GM21381 (cell line): ENCODE measurements around the gene VGLL4.
"Not testable (repeated sequence)": the region's sequence is repeated elsewhere in the genome, so short reads cannot be mapped to it uniquely, and the experiment has no call there.

ENCODE experiments used
- ATAC-seq: cut with Tn5 transposase; IDR thresholded peaks from one replicate; pipeline ENCODE4 v1.9.1; 2021; ENCODE audit warnings: mild to moderate bottlenecking, moderate library complexity; ENCODE audit not compliant: unreplicated experiment

The VGLL4 gene

DNA sequence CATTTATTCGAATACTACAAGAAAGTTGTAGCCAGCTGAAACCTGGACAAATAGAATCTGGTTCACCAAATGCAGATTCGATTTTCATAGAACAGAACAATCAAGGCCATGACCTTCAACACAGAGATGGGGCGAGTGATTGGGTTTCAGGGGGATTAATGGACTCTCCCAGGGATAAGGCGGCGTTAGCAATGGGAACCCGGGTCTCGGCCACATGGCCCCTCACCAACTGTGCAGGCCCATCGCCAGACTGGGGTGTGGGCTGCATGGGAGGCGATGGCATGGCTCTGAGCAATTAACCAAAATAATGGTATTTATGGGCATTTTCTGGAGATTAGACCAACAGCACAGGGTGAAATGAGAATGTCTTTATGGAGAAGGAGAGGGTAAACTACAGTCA, 34.2 kb downstream of the VGLL4 start:
- no peak for ATAC-seq

DNA sequence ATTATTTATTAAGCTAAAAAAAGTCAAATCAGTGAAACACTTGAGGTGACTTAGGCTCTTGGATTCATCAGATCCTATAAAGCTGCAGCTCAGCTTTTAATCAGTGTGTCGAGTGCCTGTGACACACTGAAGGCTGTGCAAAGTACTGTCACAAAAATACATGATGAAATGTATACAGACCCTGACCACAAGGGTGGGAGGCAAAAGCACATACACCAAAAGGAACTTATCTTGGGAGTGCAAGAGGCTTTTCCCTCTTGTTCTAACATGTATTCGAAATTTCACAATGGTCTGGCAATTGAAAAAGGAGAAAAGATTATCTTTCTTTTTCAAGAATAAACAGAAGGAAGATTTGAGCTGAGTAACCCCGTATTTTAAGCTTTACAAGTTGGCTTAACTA, 35.9 kb downstream of the VGLL4 start:
- ATAC-seq = no peak

DNA sequence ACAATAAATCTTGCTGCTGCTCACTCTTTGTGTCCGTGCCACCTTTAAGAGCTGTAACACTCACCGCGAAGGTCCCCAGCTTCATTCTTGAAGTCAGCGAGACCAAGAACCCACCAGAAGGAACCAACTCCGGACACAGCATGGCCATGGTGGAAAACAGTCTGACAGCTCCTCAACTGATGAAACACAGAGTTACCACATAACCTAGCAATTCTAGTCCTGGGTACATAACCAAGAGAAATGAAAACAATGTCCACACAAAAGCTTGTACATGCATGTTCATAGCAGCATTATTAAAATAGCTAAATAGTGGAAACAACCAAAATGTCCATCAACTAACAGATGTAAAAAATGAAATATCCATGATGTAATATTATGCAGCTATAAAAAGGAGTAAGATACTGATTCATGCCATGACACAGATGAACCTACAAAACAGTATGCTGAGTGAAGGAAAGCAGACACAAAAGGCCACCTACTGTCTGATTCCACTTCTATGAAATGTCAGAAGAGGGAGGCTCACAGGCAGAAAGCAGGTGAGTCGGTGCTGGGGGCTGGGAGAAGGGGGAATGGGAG, 36.8 kb downstream of the VGLL4 start:
- no peak for ATAC-seq

DNA sequence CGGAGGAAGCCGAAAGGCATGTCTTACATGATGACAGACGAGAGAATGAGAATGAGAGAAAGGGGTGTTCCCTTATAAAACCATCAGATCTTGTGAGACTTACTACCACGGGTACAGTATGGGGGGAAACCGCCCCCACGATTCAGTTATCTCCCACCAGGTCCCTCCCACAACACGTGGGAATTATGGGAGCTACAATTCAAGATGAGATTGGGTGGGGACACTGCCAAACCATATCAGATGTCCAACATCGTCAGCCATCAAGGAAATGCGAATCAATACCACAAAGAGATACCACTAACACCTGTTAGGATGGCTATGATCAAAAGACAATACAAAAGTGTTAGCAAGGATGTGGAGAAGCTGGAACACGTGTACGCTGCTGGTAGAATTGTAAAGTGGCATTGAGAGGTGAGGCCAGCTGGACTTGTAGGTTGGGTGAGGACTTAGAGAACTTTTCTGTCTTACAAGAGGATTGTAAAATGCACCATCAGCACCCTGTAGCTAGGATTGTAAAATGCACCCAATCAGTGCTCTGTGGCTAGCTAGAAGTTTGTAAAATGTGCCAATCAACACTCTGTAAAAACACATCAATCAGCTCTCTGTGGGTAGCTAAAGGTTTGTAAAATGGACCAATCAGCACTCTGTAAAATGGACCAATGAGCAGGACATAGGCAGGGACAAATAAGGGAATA, 37.5 kb downstream of the VGLL4 start:
- no peak for ATAC-seq

DNA sequence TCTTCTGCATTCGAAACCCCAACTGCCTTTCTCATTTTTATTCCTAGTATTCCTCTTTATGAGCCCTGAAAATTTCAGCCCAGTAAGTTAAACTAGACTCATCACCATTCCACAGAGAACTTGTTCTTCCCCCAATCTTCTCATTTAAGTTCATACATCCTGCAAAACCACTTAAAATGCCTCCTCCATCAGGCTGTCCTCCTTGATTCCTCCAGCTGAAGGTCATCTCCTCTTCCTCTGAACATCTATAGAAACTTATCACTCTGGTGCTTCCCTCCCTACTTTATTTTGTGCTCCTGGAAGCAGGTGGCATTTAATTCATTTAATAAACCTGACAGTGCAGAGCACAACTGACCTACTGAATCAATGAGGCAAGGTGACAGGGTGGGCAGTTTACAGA, 38.3 kb downstream of the VGLL4 start:
- ATAC-seq = no peak

DNA sequence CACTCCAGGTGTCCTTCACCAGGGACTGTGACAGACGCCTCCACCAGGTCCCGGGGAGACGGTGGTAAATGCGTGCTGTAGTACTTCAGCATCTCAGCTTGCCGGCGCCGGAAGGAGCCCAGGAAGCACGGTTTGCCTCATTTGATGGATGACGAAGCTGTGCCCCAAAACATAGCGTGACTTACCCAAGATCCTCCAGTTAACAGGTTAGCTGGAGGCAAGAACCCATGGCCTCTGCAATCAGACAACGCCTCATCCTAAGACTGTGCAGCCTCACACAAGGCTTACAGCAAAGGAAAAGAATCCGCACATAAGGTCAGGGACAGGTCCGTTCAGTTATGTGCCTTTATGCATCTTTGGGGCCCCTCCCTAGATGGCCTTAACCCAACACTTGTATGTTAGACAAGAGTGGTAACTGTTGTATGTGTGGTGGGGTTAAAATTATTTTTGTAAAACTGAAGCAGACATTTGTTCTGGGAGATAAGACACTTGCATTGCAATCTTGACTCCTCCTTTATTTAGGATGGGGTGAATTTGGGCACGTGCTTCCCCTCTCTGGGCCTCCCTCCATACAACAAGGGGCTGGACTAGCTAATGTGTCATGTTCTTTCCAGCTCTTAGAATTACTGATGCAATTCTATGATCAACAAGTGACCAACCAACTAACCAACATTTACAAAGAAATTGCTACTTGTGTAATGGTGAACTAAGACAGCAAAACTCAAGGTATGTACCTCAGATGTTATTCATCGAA, 39.4 kb downstream of the VGLL4 start:
- ATAC-seq = no peak

DNA sequence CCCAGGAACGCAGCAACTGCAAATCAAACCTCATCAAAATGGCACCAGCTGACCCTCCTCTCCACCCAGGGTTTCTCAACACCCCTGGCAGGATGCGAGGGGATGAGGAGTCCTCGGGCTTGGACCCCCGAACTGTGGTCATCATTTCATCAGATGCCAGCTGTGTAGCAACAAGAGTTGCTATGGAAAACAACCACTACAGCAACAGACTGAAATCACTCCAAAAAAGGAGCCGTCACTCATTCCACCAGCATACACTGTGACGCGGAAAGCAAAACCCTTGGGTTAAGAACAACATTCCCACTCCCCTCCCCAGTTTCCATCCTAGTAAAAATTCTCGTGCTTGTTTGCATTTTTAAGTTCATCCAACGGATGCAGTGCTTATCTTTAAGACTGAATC, 40.1 kb downstream of the VGLL4 start:
- no peak for ATAC-seq

DNA sequence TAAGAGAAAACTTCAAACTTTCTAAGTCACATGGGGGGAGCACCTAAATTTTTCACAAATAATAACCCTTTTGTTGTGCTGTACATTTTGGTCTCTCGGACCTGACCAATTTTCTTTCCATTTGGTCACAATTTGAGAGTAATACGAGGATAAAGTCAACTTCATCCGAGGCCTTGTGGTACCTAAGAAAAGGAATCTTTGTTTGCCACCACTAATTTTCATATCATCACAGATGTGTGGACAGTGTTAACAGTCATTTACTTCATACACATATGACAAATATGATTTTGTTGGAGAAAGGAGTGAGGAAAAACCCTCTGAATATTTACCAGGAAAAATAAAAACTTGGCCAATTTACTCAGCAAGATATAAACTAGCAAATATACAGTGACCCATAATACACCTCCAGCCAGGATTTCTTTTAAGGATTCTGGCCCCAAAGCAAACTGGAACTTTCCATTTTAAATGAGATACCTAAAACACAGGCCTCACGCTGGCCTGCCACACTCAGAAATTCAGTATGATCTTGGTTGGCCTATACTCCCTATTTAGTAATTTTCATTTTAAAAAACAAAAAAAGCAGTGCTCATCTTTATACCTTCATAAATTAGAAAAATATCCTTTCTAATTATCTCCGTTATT, 40.7 kb downstream of the VGLL4 start:
- no peak for ATAC-seq

DNA sequence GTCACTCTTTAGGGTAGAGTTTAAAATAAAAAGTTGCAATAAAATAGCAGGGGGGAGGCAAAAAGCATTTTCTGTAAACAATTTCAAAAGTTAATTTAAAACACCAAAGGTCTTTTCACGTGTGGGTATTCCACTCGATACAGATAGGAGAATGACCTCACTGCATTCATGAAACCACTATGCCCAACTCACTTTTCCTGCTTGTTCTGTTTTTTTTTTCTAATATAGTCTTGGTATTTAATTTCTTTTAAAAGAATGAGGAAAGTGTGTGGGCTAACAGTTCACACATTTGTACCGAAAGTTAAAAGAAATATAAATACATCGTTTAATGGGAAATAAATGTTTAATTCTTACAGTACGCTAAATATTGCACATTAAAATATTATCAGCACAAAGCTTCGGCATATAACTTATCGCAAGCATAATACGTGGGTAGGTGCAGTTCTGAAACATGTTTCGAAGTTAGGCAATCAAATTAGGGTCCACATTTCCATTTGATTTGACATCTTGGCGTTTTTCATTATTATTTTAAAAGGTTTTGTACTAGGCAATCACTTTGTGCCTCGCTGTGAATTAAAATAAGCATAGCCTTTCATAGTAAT, 41.4 kb downstream of the VGLL4 start:
- ATAC-seq = no peak

DNA sequence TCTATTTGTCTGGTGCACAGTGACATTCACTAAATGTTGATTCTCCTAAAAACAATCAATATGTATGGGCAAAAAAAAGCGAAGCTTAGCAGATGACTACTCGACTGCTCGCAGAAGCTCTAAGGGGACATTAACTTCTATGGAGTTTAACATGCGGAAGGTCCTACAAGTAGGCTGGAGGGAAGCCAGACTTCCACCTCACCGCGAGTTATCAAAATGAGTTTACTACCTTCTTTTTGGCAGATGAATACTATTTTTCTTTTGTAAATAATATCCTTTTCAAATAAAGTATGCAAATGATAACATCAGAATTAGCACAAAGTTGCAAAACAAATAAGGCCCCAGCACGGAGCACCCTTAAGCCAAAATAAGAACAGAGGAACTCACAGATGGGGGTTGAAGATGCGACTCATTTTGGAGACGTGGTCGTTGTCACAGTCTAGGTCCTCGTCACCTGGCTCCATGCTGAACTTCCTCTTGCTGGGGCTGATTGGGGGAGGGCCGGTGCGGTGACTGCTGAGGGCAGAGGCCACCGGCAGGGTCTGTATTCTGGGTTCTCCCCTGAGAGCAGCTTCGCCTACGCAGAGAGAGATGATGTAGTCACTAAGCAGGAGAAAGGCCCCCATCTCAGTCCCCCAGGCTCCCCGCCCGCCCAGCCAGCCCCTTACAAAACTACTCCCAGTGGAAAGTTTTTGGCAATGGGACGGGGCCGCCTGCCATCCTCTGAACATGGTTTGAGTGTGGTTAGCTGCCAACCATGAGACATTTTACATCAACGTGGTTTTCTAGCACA, 42.1 kb downstream of the VGLL4 start:
- ATAC-seq = peak; percentile 82

DNA sequence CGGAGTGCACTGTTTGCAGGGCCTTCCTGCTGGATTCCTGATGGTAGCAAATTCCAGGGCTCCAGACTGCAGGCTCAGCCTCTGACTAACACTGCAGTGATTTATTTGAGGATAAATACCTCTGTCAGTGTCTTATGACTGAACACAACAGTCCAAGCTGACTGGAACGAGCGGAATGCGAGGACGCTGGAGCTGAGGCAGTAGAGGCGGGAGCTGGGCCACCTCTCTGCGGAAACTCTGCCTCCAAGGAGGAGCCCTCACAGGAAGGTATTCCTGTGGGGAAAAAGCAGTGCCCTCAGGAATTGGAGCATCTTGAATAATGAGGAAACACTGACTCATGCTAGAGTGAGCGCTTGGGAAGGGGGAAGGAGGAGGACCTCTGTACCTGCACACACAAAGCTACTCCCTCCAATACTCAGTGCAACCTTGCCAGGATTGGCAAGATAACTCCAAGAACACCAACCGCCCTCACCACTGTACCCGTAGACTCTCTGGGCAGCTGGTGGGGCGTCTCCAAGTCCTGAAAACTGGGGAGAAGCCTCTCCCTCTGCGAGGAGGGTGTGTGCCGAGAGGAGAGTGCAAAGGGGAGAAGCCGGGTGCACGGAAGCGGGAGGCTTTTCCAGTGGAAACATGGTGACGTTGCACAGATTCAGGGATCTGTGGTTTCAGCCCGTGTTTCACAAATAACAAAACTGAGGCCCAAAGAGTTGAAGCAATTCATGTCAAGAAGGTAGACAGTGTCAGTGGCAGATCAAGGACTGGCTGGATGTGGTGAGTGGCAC, 43.0 kb downstream of the VGLL4 start:
- ATAC-seq = no peak

DNA sequence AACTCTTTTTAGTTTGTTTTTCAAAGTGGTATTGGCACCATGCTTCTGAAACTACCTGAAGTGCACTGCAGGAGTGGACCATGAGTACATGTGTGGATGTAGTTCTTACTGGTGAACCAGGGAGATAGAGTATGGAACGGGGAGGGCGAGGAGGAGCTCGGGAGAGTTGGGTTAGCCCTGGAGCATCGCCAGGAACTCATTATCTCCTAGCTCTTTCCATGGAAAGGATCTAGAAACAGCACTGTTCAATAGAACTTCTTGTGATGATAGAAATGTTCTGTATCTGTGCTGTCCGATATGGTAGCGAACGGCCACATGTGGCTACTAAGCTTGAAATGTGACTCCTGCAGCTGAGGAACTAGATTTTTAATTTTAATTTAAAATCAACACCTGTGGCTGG, 47.3 kb downstream of the VGLL4 start:
- no peak for ATAC-seq

DNA sequence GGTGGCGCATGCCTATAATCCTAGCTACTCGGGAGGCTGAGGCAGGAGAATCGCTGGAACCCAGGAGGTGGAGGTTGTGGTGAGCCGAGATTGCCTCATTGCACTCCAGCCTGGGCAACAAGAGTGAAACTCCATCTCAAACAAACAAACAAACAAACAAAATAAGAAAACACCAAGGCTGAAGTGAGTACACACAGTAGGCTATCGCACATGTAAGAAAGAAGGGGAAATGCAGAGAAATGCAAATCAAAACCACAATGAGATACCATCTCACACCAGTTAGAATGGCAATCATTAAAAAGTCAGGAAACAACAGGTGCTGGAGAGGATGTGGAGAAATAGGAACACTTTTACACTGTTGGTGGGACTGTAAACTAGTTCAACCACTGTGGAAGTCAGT, 48.7 kb downstream of the VGLL4 start:
- ATAC-seq = not testable (repeated sequence)

DNA sequence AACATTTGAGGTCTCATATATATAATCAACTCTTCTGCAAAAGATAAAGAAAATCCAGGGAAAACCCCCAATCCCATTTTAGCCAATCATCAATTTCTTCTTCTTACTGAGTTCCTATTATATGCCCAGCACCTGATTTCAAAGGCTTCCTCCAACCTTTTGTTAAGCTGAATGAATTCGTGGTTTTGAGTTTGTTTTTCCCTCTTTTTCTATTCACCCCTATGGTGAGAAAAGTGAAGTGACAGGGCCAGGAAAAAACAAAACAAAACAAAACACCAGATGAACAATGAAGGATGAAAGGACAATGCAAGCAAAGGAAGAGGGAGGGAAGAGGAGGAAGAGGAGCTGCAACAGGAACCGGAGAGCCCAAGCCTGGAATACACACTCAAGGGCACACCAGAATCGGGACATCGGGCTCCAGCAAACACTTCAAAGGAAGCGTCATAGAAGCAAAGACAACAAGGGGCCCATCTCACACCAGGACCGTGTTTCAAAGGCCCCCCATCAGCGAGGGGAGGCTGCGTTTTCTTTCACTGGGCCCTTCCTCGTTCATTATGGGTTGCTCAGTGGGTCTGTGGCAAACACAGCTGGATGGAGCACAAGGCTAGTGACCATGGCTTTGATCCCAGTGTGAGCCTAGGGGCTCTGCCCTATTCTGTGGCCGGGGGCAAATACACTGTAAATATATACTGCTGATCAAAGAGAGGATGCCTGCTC, 50.2 kb downstream of the VGLL4 start:
- no peak for ATAC-seq

DNA sequence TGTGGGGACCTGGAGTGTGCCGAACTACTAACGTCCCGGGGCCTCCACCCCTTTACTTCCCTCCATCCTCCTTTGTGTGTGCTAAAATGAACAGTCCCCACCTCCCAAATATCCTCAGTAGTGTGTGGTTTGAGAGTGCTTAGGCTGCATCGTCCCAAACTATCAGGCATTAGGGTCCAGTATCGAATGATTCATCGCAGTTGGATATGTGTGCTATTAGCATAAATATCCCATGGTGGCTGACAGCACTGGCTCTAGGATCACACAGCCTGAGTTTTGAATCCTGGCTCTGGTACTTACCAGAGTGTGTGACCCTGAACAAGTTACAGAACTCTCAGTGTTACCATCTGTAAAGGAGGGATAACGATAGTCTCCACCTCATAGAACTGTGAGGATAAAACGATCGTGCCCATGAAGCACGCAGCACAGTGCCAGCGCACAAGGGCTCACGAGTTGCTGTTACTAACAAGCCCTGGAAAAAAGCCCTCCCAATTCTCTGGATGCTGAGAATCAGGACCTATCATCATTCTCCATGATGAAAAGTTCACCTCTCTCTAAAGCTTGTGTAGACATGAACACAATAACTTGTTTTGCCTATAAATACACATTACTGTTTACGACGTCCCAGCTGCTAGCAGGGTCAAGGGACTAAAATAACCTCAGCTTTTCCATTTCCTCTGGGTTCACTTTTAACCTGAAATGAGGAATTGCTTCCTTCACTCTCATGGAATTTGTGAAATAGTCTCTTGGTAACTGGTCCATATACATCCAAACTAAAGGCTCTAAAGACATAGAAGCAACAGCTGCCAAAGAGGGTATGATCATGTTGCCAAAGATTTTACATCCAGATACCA, 51.0 kb downstream of the VGLL4 start:
- no peak for ATAC-seq

DNA sequence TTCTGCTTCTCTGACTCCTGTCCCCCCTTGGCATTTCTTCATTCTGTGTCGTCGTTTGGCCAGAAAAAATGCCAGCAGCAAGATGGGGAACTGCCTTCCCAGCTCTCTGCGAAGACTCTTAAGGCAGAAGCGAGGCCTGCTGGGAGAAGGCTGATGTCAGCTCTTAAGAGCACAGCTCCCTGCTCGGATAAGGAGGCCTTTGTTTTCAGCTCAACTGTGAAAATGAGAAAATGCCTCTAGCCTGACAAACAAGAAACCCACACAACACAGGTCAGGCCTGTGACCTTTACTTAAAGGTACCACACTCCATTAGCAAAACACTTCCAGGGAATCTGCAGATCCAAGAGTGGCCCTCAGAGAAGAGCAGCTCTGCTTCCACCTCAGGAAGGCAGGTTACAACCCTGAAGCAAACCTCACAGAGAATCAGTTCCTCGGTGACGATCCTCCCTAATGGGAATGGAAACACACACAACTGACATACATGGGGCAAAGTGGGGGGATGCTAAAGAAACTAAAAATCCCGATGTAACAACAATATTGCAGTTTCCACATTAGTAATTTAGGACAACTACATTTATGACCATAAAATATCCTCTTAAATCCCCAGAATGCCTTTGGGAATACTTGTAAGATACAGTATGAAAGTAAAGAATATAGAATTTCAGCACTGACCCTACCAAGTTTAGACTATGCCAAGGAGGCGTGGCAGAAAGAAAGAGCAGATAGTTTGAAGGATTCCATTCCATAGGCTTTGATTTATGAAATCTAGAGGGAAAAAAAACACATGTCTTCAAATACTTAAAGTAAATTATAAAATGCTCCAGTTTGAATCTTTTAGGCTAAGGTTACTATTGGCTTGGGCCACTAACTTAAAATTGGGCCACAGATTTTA, 52.1 kb downstream of the VGLL4 start:
- no peak for ATAC-seq

DNA sequence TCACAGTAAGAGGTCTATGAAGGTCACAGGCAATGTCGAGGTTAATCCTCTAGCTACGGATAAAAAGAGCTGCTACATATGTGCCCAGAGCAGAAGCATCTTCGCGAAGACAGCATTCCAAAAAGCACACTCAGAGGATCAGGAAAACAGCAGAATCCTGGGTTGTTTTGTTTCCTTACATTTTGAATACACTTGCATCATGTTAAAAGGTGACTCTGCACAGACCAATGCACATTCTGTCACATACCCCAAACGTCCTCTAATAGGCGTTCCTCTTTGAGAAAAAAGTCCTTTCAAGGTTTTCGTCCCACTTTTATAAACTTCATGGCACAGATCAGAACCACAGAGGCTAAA, 52.7 kb downstream of the VGLL4 start:
- ATAC-seq = no peak
